GM18498 (cell line): ENCODE measurements around the gene SPEF1.

ENCODE experiments used
- ATAC-seq: cut with Tn5 transposase; IDR thresholded peaks from one replicate; pipeline ENCODE4 v1.9.1; 2021; ENCODE audit warnings: mild to moderate bottlenecking, moderate library complexity; ENCODE audit not compliant: unreplicated experiment

Gene SPEF1

DNA sequence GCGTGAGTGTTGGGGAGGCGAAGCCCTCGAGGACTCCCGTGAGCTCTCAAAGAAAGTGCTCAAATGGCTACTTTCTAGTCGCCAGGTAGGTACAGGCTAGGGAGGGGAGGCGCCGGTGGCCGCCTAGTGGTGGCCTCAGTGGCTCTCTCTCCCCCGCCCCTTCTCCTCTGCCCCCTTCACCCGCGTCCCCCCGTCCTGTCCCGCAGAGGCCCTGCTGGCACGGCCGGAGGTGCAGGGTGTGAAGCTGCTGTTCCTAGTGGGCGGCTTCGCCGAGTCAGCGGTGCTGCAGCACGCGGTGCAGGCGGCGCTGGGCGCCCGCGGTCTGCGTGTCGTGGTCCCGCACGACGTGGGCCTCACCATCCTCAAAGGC, 30.0 kb downstream of the SPEF1 start:
- no peak for ATAC-seq

DNA sequence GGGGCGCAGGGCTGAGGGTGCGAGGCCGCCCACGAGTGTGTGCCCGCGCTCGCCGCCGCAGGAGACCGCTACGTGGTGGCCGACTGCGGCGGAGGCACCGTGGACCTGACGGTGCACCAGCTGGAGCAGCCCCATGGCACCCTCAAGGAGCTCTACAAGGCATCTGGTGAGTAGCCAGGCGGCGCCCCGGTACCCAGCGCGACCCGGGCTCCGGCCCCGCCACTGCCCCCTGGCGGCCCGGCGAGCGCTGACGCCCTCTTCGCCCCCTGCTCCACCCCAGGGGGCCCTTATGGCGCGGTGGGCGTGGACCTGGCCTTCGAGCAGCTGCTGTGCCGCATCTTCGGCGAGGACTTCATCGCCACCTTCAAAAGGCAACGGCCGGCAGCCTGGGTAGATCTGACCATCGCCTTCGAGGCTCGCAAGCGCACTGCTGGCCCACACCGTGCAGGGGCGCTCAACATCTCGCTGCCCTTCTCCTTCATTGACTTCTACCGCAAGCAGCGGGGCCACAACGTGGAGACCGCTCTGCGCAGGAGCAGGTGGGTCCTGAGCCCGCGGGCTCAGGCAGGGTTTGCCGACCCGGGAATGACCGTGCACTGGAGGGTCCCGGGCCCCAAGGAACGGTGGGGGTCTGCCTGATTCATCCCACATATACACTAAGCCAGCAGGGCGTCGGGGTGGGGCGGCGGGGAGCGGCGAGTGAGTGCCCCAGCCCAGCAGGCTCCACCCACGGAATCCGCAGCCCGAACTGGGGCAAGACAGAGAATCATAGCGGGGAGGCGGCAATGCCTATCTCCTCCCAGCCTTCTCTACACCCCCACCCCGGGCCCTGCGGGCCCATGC, 31.3 kb downstream of the SPEF1 start:
- ATAC-seq = no peak

DNA sequence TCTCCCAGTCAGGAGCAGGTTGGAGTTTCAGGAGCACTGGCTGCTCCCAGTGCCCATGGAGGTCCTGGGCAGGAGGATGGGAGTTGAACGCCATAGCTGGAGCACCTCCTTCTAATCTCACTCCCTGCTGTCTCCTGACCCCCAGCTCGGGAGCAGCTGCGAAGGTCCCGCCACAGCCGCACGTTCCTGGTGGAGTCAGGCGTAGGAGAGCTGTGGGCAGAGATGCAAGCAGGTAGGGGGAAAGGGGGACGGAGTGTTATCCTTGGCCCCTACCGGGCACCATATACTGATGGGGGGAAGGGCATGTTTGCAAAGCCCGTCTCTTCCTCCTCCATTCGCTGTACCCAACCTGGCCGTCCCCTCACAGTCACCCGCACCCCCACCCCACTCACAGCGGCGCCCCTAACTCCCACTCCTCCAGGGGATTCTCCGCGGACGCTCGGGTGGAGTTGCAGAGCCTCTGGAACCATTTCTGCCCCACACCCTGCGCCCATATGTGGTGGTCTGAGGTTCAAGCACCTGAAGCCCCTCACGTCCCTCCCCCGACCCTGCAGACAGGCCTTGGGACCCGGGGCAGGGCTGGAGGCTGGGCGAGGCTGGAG, 32.1 kb downstream of the SPEF1 start:
- no peak for ATAC-seq

DNA sequence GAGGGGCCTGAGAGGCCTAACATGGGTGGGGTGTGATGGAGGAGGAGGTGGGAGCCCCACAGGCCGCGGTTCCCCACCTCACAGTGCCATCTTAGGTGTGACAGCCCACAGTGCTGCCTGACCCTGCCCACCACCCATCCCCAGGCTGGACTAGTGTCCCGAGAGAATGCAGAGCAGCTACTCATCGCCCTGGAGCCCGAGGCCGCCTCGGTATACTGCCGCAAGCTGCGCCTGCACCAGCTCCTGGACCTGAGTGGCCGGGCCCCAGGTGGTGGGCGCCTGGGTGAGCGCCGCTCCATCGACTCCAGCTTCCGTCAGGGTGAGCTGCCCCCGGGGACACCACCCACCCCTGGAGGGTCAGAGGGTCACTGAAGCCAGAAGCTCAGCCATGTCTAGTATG, 33.2 kb downstream of the SPEF1 start:
- ATAC-seq = no peak

DNA sequence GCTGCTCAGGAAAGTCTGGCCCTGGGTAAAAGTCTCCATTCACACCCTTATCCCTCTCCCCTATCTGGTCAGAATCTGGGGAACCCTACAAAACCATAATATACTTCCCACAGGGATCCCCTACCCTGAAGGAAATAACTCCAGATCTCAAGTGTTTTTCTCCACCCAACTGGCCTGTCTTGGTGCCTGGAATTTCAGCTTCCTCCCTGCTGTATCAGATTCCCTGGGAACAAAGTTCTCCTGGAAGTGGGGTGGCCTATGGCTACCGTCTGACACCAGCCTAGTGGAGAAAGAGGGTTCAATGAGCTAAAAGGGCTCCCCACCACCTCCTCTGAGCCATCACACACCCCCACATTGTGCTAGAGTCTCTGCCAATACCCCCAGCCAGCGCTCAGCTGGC, 33.8 kb downstream of the SPEF1 start:
- ATAC-seq = no peak

DNA sequence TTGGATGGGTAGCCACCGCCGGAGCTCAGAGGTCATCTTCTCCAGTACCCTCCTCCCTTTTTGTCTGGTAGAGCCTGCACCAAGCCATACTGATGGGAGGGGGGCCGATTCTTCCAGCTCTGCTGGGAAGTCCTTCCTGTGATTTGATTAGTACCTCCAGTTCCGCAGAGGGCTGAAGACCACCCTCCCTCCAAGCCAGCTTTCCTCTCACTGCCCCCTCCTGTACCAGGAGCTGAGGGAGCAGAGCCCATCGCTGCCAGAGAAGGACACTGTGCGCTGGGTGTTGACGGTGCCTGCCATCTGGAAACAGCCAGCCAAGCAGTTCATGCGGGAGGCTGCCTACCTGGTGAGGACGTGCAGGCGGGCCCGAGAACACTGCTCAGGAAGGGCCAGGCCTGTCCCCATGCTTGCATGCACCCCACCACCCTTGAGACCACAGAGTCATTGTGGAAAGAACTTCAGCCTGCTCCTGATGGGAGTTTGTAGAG, 35.5 kb downstream of the SPEF1 start:
- no peak for ATAC-seq

DNA sequence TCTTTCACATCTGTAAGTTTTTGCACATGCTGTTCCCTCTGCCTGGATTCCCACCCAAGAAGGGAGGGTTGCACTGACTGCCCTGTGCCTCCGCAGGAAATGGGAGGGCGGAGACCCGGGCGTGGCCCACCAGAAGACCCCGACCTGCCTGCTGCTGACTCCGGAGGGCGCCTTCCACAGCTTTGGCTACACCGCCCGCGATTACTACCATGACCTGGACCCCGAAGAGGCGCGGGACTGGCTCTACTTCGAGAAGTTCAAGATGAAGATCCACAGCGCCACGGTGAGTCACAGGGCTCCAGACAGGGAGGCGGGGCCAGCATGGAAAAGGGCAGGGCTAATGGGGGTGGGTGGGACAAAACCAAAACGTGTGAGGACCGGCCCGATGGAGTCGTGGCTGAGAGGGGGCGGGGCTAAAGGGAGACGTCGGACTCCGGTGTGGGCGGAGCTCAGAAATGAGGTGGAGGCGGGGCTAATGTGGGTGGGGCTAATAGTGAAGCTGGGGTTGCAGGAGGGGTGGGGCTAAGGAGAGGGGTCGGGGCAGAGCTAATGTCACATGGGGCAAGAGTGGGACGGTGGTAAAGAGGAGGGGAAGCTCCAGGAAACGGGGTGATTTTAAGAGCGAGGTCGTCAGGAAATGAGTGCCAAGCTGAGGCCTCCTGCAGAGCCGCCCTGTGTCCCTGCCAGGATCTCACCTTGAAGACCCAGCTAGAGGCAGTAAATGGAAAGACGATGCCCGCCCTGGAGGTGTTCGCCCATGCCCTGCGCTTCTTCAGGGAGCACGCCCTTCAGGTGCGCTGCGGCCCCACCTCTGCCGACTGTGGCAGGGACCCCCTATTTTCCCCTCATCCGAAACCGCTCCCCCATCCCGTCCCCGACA, 36.2 kb downstream of the SPEF1 start:
- no peak for ATAC-seq

DNA sequence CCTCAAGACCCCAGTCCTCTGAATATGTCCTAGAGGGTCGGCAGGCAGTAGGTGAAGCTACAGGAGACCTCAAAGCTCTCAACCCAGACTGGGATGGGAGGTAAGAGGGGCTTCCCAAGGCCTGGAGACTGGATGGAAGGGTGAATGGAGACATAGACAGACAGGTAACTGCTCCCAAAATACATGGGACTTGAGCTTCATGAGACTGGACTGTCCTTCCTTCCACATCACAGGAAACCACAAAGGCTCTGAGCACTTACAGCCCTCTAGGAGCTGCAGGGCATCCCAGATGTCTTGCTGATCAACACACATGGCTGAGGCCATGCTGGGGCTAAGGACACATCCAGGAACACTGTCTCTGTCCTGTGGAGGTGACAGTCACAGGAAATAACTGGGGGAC, 37.2 kb downstream of the SPEF1 start:
- no peak for ATAC-seq

DNA sequence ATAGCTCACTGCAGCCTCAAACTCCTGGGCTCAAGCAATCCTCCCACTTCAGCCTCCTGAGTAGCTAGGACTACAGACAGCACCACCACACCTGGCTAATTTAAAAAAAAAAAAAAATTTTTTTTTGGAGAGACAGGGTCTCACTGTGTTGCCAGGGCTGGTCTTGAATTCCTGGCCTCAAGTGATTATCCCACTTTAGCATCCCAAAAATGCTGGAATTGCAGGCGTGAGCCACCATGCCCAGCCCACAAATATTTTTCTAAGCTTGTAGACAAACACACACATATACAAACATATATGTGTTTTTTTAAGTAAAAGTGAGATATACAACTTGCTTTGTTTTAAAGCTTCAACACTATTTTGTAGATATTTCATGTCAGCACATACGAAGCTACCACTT, 38.0 kb downstream of the SPEF1 start:
- ATAC-seq = no peak

DNA sequence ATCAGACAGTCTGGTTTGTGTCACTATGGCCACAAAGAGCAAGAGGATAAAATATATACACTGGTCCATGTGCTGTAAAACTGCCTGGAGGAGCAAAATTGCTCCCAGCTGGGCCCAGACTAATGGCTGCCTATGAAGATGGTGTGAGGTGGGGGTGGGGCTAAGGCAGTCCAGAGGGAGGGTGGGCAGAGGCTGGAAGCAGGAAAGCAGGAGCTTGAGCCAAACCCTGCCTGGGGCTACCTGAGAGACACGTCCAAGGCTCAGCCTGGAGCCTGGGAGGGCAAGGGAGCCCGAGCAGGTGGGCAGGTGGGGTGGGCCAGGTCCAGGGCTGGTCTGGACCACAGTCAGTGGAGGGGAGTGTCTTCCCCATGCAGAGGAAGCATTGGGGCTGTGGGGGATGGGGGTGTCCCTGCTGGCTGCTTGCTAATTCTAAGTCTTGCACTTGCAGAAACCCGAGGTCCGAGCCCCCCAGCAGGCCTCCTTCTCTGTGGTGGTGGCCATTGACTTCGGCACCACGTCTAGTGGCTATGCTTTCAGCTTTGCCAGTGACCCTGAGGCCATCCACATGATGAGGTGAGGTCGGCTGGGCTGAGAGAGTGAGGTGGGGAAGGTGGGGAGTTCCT, 39.3 kb downstream of the SPEF1 start:
- ATAC-seq = no peak

DNA sequence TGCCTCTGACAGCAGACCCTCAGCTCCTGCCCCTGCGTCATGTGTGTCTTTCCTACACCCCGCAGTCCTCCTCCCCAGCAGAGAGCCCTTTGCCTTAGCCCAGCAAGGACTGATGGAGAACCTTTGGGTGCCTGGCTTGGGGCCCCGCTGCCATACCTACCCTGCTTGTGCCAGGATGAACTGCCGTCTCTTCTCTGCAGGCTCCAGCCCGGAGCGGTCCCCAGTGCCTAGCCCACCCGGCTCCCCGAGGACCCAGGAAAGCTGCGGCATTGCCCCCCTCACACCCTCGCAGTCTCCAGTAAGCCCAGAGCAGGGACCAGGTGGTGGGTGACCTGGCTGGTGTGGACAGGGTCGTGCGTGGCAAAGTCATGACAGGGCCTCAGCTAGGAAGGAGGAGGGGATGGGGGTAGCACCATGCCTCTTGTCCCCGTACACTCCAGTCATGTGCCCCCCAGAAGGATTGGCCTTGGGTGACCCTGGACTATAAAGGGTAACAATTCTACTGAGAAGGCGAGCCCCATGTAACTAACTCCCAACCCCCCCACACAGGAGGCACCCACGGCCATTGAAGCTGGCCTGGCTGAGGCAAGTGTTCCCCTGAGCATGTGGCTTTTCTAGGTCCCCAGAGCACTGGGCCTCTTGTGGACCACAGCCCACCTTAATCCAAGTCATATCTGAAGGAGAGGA, 40.5 kb downstream of the SPEF1 start:
- no peak for ATAC-seq

DNA sequence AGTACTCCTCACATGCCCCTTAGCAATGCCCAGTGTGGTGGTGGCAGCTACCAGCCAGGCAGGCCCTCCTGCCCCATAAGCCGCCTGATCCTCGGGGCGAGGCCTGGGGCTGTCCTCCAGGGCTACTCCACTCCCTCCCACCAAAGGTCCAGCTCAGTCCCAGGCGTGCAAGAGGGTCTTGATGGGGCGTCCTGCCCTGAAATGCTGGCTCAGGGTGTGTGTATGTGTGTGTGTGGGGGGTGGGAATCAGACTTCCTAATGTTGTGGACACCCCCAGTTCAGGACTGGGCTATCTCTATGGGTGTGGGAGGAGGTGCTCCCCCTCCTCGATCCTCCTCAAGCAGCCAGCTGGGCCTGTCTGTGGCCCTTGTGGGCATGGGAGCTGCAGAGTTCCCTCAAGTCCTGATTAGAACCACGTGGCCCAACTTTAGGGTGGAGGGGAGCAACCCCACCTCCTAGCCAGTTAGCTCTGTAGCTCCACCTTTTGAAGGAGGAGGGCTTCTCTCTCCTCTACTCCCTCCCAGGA, 41.3 kb downstream of the SPEF1 start:
- ATAC-seq = no peak

DNA sequence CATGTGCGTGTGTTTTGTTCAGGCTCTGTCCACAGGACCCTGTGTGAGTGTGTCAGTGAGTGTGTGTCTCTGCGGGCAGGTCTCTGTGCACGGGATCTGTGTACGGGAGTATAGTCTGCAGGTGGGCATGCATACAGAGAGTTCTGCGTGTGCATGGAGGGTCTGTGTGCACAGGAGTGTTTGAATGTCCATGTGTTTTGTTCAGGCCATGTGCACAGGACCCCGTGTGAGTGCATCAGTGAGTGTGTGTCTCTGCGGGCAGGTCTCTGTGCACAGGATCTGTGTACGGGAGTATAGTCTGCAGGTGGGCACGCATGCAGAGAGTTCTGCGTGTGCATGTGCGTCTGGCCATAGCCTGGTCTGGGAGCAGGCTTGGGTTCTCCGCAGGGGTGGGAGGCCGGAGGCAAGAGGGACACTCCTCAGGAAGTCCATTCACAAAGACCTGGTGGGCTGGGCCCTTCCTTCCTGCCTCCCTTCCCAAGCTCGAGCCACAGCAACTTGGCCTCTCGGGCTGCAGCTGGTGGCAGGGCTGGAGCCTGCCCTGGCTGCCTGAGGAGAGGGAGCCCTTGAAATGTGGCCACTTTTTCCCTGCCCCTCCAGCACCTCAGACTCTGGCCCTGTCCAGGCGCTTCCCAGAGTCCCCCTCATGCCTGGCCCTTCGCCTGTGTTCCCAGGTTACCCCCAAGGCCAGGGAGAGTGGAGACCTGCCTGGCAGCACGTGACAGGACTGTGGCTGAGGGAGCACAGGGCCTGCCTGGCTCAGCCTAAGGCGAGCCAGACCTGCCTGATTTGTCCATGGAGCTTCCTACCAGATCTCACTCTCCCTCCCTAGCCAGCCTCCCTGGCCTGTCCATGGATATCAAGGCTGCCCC, 42.0 kb downstream of the SPEF1 start:
- ATAC-seq = no peak

DNA sequence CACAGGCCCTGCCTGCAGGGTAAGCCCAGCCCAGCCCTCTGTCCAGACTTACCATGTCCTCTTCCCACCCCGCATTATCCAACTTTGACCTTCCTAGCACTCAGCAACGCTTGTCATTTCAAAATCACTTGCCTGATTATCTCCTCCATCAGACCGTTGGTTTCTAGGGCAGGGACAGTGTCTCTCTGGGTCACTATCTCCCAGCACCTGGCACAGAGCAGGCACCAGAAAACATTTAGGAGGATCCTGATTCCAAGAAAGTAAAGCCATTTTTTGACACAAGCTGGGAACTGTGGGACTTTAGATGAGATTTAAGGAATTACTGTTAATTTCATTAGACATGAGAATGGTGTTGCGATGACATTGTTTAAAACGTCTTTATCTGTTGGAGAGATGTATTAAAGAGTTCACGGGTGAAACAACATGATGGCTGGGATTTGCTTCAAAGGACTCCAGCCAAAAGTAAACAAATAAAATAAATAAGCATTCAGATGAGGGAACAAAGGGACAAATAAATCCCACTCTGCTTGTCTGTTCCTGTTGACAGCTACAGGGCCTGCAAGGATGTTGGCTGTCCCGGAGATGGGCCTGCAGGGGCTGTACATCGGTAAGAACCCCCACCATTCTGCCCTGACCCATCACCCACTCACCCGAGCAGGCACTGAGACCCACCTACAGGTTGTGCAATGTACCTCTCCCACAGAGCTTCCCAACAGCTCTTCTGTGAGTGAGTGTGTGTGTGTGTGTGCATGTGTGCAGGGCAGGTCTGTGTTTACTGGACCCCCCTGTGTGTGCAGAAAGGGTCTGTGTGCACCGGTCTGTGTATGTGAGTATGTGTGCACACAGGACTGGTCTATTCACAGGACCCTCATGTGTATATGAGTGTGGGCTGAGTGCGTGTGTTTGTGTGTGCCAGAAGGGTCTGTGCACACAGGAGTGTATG, 42.9 kb downstream of the SPEF1 start:
- ATAC-seq = no peak

DNA sequence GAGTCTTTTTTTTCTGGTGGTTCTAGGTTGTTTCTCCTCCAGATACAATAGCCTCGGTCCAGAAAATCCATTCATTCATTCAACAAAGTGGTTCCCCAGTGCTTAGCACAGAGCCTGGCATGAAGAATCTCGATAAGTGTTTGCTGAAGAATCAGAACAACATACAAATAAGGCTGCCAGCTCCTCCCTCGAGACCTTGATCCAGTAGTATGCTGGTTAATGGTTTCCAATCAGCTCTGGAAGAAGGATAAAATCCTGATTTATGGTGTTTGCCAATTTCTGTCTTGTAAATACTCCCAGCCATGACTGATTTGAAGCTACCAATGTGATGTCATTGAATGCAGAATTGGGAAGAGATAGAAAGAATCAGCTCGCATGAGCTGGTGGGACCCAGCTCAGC, 45.5 kb downstream of the SPEF1 start:
- ATAC-seq = no peak

DNA sequence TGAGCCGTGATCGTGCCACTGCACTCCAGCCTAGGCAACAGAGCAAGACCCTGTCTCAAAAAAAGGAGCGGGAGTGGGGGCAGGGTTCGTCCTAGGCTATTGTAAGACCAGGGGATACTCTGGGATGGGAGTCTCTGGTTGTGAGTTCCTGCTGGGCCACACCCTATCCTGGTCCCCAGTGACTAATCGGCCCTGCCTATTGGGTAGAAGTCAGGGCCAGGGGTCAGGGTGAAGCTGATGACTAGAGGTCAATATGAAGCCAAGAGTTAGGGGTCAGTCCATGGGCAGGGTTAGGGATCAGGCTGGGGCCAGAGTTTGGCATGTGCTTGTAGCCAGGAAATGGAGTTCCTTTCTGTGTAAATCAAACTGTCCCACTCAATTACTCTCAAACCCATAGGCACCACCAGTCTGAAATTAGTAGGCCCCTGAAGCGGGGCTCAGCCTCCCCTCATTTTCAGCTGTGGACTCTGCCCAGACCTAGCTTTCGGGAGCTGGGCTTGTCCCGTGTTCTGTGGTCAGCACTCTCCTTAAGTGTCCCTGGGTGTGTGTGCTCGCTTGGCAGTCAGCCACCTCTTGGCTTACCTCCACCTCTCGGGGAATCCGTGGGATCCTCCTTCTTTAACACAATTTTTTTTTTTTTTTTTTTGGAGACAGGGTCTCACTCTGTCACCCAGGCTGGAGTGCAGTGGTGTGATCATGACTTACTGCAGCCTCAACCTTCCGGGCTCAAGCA, 47.0 kb downstream of the SPEF1 start:
- ATAC-seq = no peak

DNA sequence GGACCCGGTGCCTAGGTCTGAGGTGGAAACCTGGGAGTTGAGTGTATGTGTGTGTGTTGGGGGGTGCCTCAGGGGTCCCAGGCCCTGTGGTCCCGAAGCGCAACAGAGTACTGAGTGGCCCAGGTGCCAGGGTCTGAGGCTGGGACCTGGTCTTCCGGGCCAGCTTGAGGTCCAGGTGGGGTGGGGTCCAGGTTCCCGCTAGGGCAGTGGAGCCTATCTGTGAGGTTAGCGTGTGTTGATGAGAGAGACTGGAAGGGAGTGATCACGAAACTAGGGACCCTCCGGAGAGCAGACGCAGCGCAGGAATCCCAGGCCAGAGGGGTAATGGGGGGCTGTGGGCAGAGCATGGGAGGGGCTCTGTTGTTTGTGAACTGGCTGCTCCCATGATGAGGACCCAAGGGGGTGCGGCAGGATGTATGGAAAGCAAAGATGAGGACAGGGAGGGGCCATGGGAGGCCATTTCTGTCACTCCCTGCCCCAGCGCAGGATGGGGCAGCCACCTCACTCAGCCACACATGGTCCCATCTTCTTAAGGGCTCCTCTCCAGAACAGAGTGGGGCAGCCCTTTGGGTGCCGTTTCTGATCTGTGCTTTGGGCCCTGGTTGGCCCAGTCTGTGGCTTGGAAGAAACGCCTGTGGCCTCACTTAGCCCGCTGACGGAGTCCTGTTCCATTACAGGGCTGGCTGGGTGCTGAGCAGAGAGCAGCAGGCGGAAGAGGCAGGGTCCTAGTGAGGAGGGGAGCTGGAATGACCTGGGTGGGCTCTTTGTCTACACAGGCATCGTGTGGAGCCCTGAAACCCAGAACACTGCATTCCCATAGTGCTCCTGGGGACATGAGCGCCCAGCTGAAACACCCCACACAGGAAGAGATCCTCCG, 47.9 kb downstream of the SPEF1 start:
- ATAC-seq = no peak
